ENCODE measurements around the gene LARP4B. TPM values are rescaled to one million over a fixed set of nuclear protein-coding genes. Genes with fewer than 3 reads are reported as not detected.

LARP4B gene
- total and polyA plus RNA-seq, 2 of the 13 experiments (the other 11 are each of a cell fraction or from before 2014, with no cell fraction given): 19.5 to 30.2 TPM

- TF ChIP-seq ZGPAT (CRISPR knock-in tag; IDR thresholded peaks at IDR 0.05) (peak; percentile 49; the same call in 1 of the 2 replicates), ZMYM3 (CRISPR knock-in tag; IDR thresholded peaks at IDR 0.05) (peak; percentile 87; the same call in 1 of the 2 replicates), BHLHE40 (IDR thresholded peaks at IDR 0.05; ENCODE audit: low read length) (peak; percentile 48), SOX13 (IDR thresholded peaks at IDR 0.05) (no peak), SOX13 (CRISPR knock-in tag; conservative IDR thresholded peaks at IDR 0.05 in 1 of 2, IDR thresholded peaks at IDR 0.05 in 1 of 2) (peak in 1 of 2 experiments; percentile 10; a peak in 1 of 4 replicates), SMC3 (IDR thresholded peaks at IDR 0.05; ENCODE audit: low read length) (peak; percentile 13; the same call in 1 of the 2 replicates), SAFB2 (CRISPR knock-in tag; IDR thresholded peaks at IDR 0.05; ENCODE audit: borderline replicate concordance, low read depth) (no peak), CENPT (CRISPR knock-in tag; IDR thresholded peaks at IDR 0.05; ENCODE audit: low read depth) (no peak), NCOA1 (CRISPR knock-in tag; IDR thresholded peaks at IDR 0.05) (no peak), PBX3 (CRISPR knock-in tag; IDR thresholded peaks at IDR 0.05; ENCODE audit: borderline replicate concordance) (no peak), NFE2 (CRISPR knock-in tag; IDR thresholded peaks at IDR 0.05) (no peak), TOPORS (CRISPR knock-in tag; IDR thresholded peaks at IDR 0.05) (peak; percentile 73; the same call in 1 of the 2 replicates), FOXK1 (CRISPR knock-in tag; IDR thresholded peaks at IDR 0.05; ENCODE audit: borderline replicate concordance, low read depth) (no peak), ZBTB7B (CRISPR knock-in tag; IDR thresholded peaks at IDR 0.05) (0 out of 2 replicates have a peak, but pooled peaks have one; percentile 9), DPF2 (CRISPR knock-in tag; IDR thresholded peaks at IDR 0.05; ENCODE audit: borderline replicate concordance, low read depth) (peak; percentile 44; the same call in 1 of the 2 replicates), ERF (CRISPR knock-in tag; IDR thresholded peaks at IDR 0.05) (no peak), ZNF619 (CRISPR knock-in tag; IDR thresholded peaks at IDR 0.05) (no peak; the same call in 1 of the 2 replicates), MED8 (CRISPR knock-in tag; IDR thresholded peaks at IDR 0.05; ENCODE audit: insufficient replicate concordance) (peak; percentile 0), CBX1 (IDR thresholded peaks at IDR 0.05; ENCODE audit: low read depth) (no peak), ZSCAN30 (CRISPR knock-in tag; IDR thresholded peaks at IDR 0.05) (no peak), ETS1 (CRISPR knock-in tag; IDR thresholded peaks at IDR 0.05) (no peak), HDAC1 (CRISPR knock-in tag; IDR thresholded peaks at IDR 0.05) (peak; percentile 23; the same call in 1 of the 2 replicates), EP300 (IDR thresholded peaks at IDR 0.05; ENCODE audit: low read depth in 2 of 2, low read length in 2 of 2) (peak; percentile 37 to 39; a peak in 1 of 4 replicates), EP300 (CRISPR knock-in tag; IDR thresholded peaks at IDR 0.05; ENCODE audit: borderline replicate concordance) (no peak), SMYD3 (CRISPR knock-in tag; IDR thresholded peaks at IDR 0.05) (no peak), FOXJ3 (CRISPR knock-in tag; IDR thresholded peaks at IDR 0.05; ENCODE audit: borderline replicate concordance) (no peak), ZNF839 (CRISPR knock-in tag; IDR thresholded peaks at IDR 0.05; ENCODE audit: borderline replicate concordance) (no peak)
Measured at GRCh38 chr10:788796-789748, 142.4 kb downstream of the LARP4B start (continued).
